OCI-M2 (cell line): Measurements from ENCODE around the gene CHD9NB.
"Not testable (repeated sequence)": the region's sequence is repeated elsewhere in the genome, so short reads cannot be mapped to it uniquely, and the experiment has no call there.

Source experiments
- DNase-seq: peaks from one replicate; lab custom pipeline; 2025; ENCODE audit not compliant: unreplicated experiment; lab: John Stamatoyannopoulos, UW

The CHD9NB gene

GRCh38 chr16:53084141-53084541 lies 31.4 kb upstream of the CHD9NB start:
- DNase-seq, result no peak

GRCh38 chr16:53083119-53083518 lies 30.4 kb upstream of the CHD9NB start:
- DNase-seq, result no peak

- DNase-seq, result no peak
These were observed 29.8 kb upstream of the CHD9NB start for GRCh38 chr16:53082509-53082908.

- no peak for DNase-seq
These were observed 29.1 kb upstream of the CHD9NB start for GRCh38 chr16:53081686-53082407.

- no peak for DNase-seq
These were observed 28.3 kb upstream of the CHD9NB start for GRCh38 chr16:53081032-53081424.

- DNase-seq, result no peak
These were observed 27.8 kb upstream of the CHD9NB start for GRCh38 chr16:53080345-53081031.

- no peak for DNase-seq
These were observed 26.2 kb upstream of the CHD9NB start for GRCh38 chr16:53078765-53079485.

- no peak for DNase-seq
These were observed 25.6 kb upstream of the CHD9NB start for GRCh38 chr16:53078247-53078646.

- not testable (repeated sequence) for DNase-seq
These were observed 22.8 kb upstream of the CHD9NB start for GRCh38 chr16:53075461-53075860.

- not testable (repeated sequence) for DNase-seq
These were observed 21.6 kb upstream of the CHD9NB start for GRCh38 chr16:53074296-53074695.

GRCh38 chr16:53073022-53073421 lies 20.3 kb upstream of the CHD9NB start:
- no peak for DNase-seq

GRCh38 chr16:53071748-53072301 lies 19.1 kb upstream of the CHD9NB start:
- no peak for DNase-seq

GRCh38 chr16:53069772-53070171 lies 17.1 kb upstream of the CHD9NB start:
- DNase-seq, result no peak

GRCh38 chr16:53068423-53068833 lies 15.7 kb upstream of the CHD9NB start:
- DNase-seq, result no peak

GRCh38 chr16:53067675-53068074 lies 15.0 kb upstream of the CHD9NB start:
- no peak for DNase-seq

GRCh38 chr16:53065461-53066061 lies 12.9 kb upstream of the CHD9NB start:
- no peak for DNase-seq

GRCh38 chr16:53064081-53064578 lies 11.4 kb upstream of the CHD9NB start:
- DNase-seq, result no peak

GRCh38 chr16:53061701-53062159 lies 9.0 kb upstream of the CHD9NB start:
- DNase-seq, result no peak

- no peak for DNase-seq
These were observed 8.6 kb upstream of the CHD9NB start for GRCh38 chr16:53061256-53061655.

- DNase-seq, result no peak
These were observed 7.0 kb upstream of the CHD9NB start for GRCh38 chr16:53059672-53060071.

GRCh38 chr16:53058882-53059281 lies 6.2 kb upstream of the CHD9NB start:
- no peak for DNase-seq
